HG03558 (cell line): ENCODE measurements around the gene XXYLT1.
"Not testable (repeated sequence)": the region's sequence is repeated elsewhere in the genome, so short reads cannot be mapped to it uniquely, and the experiment has no call there.

Experiments used
- ATAC-seq: cut with Tn5 transposase; IDR thresholded peaks from one replicate; pipeline ENCODE4 v1.9.1; 2021; ENCODE audit warnings: moderate number of reproducible peaks; ENCODE audit not compliant: unreplicated experiment; ENCODE audit errors: extremely low read depth

The XXYLT1 gene

GRCh38 chr3:195122261-195122660, 148.7 kb downstream of the XXYLT1 start:
- ATAC-seq, result no peak

DNA sequence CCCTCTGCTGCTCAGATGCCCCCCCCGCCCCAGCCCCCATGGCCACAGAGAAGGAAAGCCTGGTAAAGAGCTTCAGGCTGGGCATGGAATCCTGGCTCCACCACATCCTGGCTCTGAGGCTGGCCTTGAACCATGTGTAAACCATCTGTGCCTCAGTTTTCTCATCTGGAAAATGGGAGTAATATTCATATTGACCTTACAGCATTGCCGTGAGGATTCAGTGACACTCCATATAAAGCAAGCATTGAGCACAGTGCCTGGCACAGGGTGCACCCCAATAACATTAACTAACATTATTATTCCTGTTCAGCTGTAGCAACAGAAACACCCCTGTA, 150.7 kb downstream of the XXYLT1 start:
- no peak for ATAC-seq

- ATAC-seq, result no peak
Observed at GRCh38 chr3:195119461-195120266, 151.3 kb downstream of the XXYLT1 start.

GRCh38 chr3:195118671-195119070, 152.3 kb downstream of the XXYLT1 start:
- no peak for ATAC-seq

- no peak for ATAC-seq
Observed at GRCh38 chr3:195117978-195118581, 152.9 kb downstream of the XXYLT1 start.

- no peak for ATAC-seq
Observed at GRCh38 chr3:195116407-195117185, 154.4 kb downstream of the XXYLT1 start.

- ATAC-seq, result no peak
Observed at GRCh38 chr3:195115600-195116406, 155.2 kb downstream of the XXYLT1 start.

- no peak for ATAC-seq
Observed at GRCh38 chr3:195114786-195115599, 156.0 kb downstream of the XXYLT1 start.

- ATAC-seq, result no peak
Observed at GRCh38 chr3:195113536-195114425, 157.2 kb downstream of the XXYLT1 start.

- no peak for ATAC-seq
Observed at GRCh38 chr3:195113048-195113447, 157.9 kb downstream of the XXYLT1 start.

DNA sequence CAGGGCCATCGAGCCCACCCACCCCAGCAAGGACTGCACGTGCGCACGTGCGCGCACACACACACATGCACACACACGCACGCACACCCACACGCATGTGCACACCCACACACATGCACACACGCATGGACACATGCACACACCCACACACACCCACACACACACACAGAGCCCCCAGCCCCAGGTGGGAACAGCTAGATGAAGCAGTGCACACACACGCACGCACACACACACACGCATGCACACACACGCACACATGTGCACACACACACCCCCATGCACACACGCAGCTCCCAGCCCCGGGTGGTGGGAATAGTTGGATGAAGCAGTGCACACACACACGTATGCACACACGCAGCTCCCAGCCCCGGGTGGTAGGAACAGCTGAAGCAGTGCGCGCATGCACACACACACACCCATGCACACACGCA, 158.6 kb downstream of the XXYLT1 start:
- no peak for ATAC-seq

DNA sequence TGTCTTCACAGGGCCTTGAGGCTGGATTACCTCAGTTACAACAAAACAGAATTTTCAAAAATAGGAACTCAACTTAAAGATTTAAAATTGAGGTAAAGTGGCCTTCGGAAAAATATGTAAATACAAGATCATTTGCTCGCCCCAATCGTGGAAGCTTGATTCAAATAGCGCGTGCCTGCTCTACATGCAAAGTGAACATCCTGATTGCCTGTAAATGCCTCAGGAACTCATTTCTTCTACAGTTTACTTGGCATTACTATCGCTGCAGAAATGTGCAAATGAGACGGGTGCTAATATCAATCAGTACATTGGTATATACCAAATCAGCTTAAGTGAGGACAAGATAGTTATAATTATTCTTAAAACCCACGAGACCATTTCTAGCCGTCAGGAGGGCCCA, 159.2 kb downstream of the XXYLT1 start:
- no peak for ATAC-seq

DNA sequence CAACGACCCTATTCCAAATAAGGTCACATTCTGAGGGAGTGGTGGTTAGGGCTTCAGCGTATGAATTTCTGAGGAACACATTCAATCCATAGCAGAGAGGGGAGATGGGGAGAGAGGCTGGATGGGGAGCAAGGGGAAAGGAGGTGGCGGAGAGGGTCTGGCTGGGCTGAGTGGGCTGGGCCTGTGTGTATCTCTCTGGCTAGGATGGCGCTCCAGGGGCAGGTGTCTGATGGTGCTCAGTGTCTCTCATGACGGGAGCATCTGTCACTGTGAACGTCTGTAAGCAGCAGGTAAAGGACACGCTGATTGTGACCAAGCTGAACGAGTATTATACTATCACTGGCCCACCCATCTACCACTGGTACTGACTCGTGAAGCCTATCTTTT, 159.6 kb downstream of the XXYLT1 start:
- ATAC-seq, result no peak

DNA sequence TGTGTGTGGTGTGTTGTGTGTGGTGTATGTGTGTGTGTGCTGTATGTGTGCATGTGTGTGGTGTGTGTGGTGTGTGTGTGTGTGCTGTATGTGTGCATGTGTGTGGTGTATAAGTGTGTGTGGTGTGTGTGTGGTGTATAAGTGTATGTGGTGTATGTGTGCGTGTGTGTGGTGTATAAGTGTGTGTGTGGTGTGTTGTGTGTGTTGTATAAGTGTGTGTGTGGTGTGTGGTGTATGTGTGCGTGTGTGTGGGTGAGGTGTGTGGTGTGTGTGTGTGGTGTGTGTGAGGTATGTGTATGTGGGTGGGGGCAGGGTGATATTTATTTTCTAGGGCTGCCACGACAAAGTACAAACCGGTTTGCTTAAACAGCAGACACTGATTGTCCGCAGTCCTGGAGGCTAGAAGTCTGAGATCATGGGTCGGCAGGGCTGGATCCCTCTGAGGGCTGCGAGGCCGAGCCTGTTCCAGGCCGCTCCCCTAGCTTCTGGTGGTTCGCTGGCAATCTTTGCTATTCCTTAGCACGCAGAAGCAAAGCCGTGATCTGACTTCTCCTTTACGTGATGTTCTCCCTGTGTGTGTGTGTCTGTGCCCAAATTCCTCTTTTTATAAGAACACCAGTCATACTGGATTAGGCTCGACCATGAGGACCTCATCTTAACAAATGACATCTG, 160.2 kb downstream of the XXYLT1 start:
- ATAC-seq, result no peak

DNA sequence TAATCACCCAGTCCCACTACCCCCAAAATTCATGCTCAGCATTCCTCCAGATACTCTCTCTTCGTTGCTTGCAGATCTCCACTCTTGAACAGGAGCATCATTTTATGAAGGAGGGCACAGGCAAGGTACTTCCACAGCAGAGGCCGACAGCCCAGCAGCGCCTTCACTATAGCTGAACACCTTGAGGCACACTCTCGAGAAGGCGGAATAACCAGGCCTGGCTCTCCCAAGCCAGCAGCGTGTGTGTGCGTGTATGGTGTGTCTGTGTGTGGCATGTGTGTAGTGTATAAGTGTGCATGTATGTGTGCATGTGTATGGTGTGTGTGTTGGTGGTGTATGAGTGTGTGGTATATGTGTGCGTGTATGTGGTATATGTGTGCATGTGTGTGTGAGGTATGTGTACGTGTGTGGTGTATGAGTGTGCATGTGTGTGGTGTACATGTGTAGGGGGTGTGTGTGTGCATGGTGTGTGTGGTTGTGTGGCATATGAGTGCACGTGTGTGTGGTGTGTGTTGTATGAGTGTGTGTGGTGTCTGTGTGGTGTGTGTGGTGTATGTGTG, 161.8 kb downstream of the XXYLT1 start:
- ATAC-seq, result no peak

GRCh38 chr3:195107593-195107992, 163.4 kb downstream of the XXYLT1 start:
- no peak for ATAC-seq

DNA sequence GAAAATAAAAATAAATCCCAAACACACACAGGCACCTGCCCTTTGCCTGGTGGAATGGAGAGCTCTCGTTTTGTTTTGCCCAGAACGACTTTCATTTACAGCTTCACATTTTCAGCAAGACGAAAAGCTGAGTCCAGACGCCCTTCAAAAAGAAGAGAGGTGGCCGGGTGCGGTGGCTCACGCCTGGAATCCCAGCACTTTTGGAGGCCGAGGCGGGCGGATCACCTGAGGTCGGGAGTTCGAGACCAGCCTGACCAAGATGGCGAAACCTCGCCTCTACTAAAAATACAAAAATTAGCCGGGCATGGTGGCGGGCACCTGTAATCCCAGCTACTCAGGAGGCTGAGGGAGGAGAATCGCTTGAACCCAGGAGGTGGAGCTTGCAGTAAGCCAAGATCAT, 163.9 kb downstream of the XXYLT1 start:
- not testable (repeated sequence) for ATAC-seq

DNA sequence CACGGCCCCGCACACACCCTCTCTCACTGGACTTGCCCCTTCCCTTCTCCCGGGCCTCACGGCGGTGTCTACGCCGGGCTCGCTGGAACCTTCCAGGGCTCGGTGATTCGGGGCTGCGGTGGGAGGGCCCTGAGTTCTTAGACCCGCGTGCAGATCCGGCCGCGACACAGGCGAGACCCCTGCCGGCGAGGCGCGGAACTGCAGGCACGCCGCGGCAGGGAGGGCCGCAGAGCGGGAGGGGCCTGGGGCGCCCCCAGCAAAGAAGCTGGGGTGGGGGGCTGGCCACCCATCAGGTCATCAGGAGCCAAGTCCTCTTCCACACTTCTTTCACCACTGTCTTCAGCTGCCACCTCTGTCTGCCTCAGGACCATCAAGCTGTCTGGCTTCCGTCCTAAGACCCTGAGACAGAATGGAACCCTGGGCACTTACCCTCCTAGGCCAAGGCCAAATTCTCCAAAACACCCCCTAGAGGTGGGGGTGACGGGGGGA, 164.5 kb downstream of the XXYLT1 start:
- no peak for ATAC-seq
